Measurements from ENCODE around the gene RELCH.
A peak's percentile ranks its signal among the peaks of the same experiment; 100 is the strongest.

The RELCH gene

GRCh38 chr18:62175521-62175920 is 11.5 kb upstream of the RELCH start:
- Histone ChIP-seq H3K27ac (ENCODE audit: low read depth, low read length) (no peak overlapping the region), H3K79me2 (ENCODE audit: control insufficient read depth, low read length) (peaks cover 36% of the 10 kb centered on the region)

DNA sequence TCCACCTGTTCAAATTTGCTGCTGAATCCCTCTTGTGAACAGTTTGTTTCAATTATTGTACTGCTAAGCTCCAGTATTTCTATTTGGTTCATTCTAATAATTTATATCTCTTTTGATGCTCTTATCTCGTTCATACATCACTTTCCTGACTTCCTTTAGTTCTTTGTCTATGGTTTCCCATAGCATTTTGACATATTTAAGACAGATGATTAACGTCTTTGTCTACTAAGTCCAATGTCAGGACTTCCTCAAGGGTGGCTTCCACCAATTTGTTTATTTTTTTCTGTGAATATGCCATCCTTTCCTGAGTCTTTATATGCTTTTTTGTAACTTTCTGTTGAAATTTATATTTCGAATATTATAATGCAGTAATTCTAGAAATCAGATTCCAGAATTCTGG is 9.8 kb upstream of the RELCH start:
- peaks cover 44% of the 10 kb centered on the region for H3K79me2 ChIP-seq (ENCODE audit: control insufficient read depth, low read length)
- H3F3A ChIP-seq (ENCODE audit: control insufficient read depth, insufficient read depth), result no peaks in the 10 kb centered on the region
- H3K4me3 ChIP-seq (ENCODE audit: low read length), result no peak overlapping the region
- TF ChIP-seq CTCF (IDR thresholded peaks at IDR 0.05; ENCODE audit: low read depth, low read length, poor library complexity, severe bottlenecking) (no peak), EZH2phosphoT487 (IDR thresholded peaks at IDR 0.05; ENCODE audit: borderline replicate concordance, low read length) (no peak)
- H3K9me3 ChIP-seq (ENCODE audit: control insufficient read depth, insufficient read depth, low read length), result no peaks in the 10 kb centered on the region
- H3K27ac ChIP-seq (ENCODE audit: low read depth, low read length), result no peak overlapping the region
- peaks cover 24% of the 10 kb centered on the region for H3K4me1 ChIP-seq (ENCODE audit: control insufficient read depth, low read length)
- no peaks in the 10 kb centered on the region for H3K27me3 ChIP-seq (ENCODE audit: control insufficient read depth, low read length)
- H3K9me2 ChIP-seq (replicated peaks; ENCODE audit: control insufficient read depth, low read length), result no peaks in the 10 kb centered on the region
- H4K20me1 ChIP-seq (ENCODE audit: control insufficient read depth, insufficient read depth, low read depth, low read length), result no peaks in the 10 kb centered on the region
- H3K36me3 ChIP-seq (ENCODE audit: control insufficient read depth, low read length), result peaks cover 3% of the 10 kb centered on the region; the same call in 1 of the 2 replicates
- no peak overlapping the region for H3K4me2 ChIP-seq (ENCODE audit: low read length)

More at GRCh38 chr18:62175521-62175920, 11.5 kb upstream of the RELCH start:
- Histone ChIP-seq H3K9me2 (replicated peaks; ENCODE audit: control insufficient read depth, low read length) (no peaks in the 10 kb centered on the region), H3K36me3 (ENCODE audit: control insufficient read depth, low read length) (peaks cover 3% of the 10 kb centered on the region; the same call in 1 of the 2 replicates), H3K4me1 (ENCODE audit: control insufficient read depth, low read length) (peaks cover 24% of the 10 kb centered on the region), H3K27me3 (ENCODE audit: control insufficient read depth, low read length) (no peaks in the 10 kb centered on the region), H3K4me2 (ENCODE audit: low read length) (no peak overlapping the region), H3K4me3 (ENCODE audit: low read length) (no peak overlapping the region), H3K9me3 (ENCODE audit: control insufficient read depth, insufficient read depth, low read length) (no peaks in the 10 kb centered on the region), H4K20me1 (ENCODE audit: control insufficient read depth, insufficient read depth, low read depth, low read length) (no peaks in the 10 kb centered on the region), H3F3A (ENCODE audit: control insufficient read depth, insufficient read depth) (no peaks in the 10 kb centered on the region)
- no peak for TF ChIP-seq CTCF (IDR thresholded peaks at IDR 0.05; ENCODE audit: low read depth, low read length, poor library complexity, severe bottlenecking)
- no peak for TF ChIP-seq EZH2phosphoT487 (IDR thresholded peaks at IDR 0.05; ENCODE audit: borderline replicate concordance, low read length)

- no peak overlapping the region for H3K4me3 ChIP-seq (ENCODE audit: low read length)
- no peak overlapping the region for H3K4me2 ChIP-seq (ENCODE audit: low read length)
- no peak for TF ChIP-seq CTCF (IDR thresholded peaks at IDR 0.05; ENCODE audit: low read depth, low read length, poor library complexity, severe bottlenecking)
- no peak for TF ChIP-seq EZH2phosphoT487 (IDR thresholded peaks at IDR 0.05; ENCODE audit: borderline replicate concordance, low read length)
- H3F3A ChIP-seq (ENCODE audit: control insufficient read depth, insufficient read depth), result no peaks in the 10 kb centered on the region
- H3K9me3 ChIP-seq (ENCODE audit: control insufficient read depth, insufficient read depth, low read length), result no peaks in the 10 kb centered on the region
- peaks cover 4% of the 10 kb centered on the region; the same call in 1 of the 2 replicates for H4K20me1 ChIP-seq (ENCODE audit: control insufficient read depth, insufficient read depth, low read depth, low read length)
- peaks cover 29% of the 10 kb centered on the region for H3K4me1 ChIP-seq (ENCODE audit: control insufficient read depth, low read length)
- peak overlapping the region; percentile 40 for H3K27ac ChIP-seq (ENCODE audit: low read depth, low read length)
- no peaks in the 10 kb centered on the region for H3K9me2 ChIP-seq (replicated peaks; ENCODE audit: control insufficient read depth, low read length)
- peaks cover 3% of the 10 kb centered on the region; the same call in 1 of the 2 replicates for H3K36me3 ChIP-seq (ENCODE audit: control insufficient read depth, low read length)
- peaks cover 53% of the 10 kb centered on the region for H3K79me2 ChIP-seq (ENCODE audit: control insufficient read depth, low read length)
- H3K27me3 ChIP-seq (ENCODE audit: control insufficient read depth, low read length), result no peaks in the 10 kb centered on the region
These were observed 7.8 kb upstream of the RELCH start for GRCh38 chr18:62179213-62179612.

Measured in DOHH2 (cell line).